K562 (cell line): ENCODE measurements around the gene CREB5. TPM values are rescaled to one million over a fixed set of nuclear protein-coding genes. Genes with fewer than 3 reads are reported as not detected.

Experiments used
- ATAC-seq: fragments of 200-7000 bp; cut with Tn5 transposase; 3 replicates; pipeline ENCODE4 v1.9.1; 2020; ENCODE audit warnings: moderate library complexity
- BruUV-seq: library from RNA; stranded (reverse); fragments of 400-500 nt; replicated peaks from 2 replicates; lab custom pipeline; 2021; lab: Mats Ljungman, UMichigan
- CTCF ChIA-PET: fragments of 300-600 bp; formaldehyde crosslinking; extraction: SDS; loops from one replicate; lab custom pipeline; 2021; ENCODE audit warnings: low intra/inter-chr PET ratio; lab: Yijun Ruan, JAX
- POLR2A ChIA-PET: fragments of 300-600, 350-650 bp; sonication (Branson Sonifier 250); formaldehyde crosslinking; extraction: SDS; loops from one replicate; lab custom pipeline; 2021; ENCODE audit warnings: antibody characterized with exemption, inconsistent platforms; lab: Yijun Ruan, JAX
- DNase-seq, 4 experiments: peaks; one replicate each; pipeline versions ENCODE4 v3.0.0 to v3.0.0-alpha.2; 2011 to 2018; ENCODE audit warnings: low spot score in 3 of 4, mixed read lengths in 3 of 4; ENCODE audit errors: extremely low read depth in 1 of 4
- FAIRE-seq: peaks from 2 replicates; lab custom pipeline; 2011; peaks lifted over from hg19 to GRCh38; lab: Jason Lieb, UNC
- H2AFZ ChIP-seq: 2 replicates; pipeline ENCODE4 v1.6.0; 2011; ENCODE audit warnings: low read depth, low read length, control low read depth, inconsistent platforms
- H3K27ac ChIP-seq: fragments of 200-600 bp; 3 replicates; pipeline ENCODE4 v1.8.0; 2011; ENCODE audit warnings: low read depth, mild to moderate bottlenecking, control low read depth, inconsistent platforms, low read length, moderate library complexity, mixed read lengths; ENCODE audit errors: extremely low read depth
- H3K27me3 ChIP-seq, 2 experiments: fragments of 300-600 bp in 1 of 2; 2 replicates in 1 of 2; 3 replicates in 1 of 2; pipeline versions ENCODE4 v1.6.0 to v1.8.0; 2011; ENCODE audit warnings: inconsistent platforms in 2 of 2, low read length in 2 of 2, mild to moderate bottlenecking in 1 of 2, mixed read lengths in 1 of 2, moderate library complexity in 1 of 2; ENCODE audit not compliant: control insufficient read depth in 2 of 2, insufficient read depth in 2 of 2
- H3K36me3 ChIP-seq: fragments of 300-600 bp; 3 replicates; pipeline ENCODE4 v1.8.0; 2011; ENCODE audit warnings: mild to moderate bottlenecking, low read length, inconsistent platforms; ENCODE audit not compliant: control insufficient read depth, insufficient read depth
- H3K4me1 ChIP-seq, 2 experiments: fragments of 200-600 bp in 1 of 2; replicated peaks in 1 of 2; 2 replicates in 1 of 2; 3 replicates in 1 of 2; pipeline versions ENCODE4 v1.5.1 to v1.8.0; 2011; ENCODE audit warnings: inconsistent platforms in 2 of 2, low read length in 2 of 2, mild to moderate bottlenecking in 1 of 2, mixed read lengths in 1 of 2, moderate library complexity in 1 of 2; ENCODE audit not compliant: control insufficient read depth in 2 of 2, insufficient read depth in 2 of 2
- H3K4me2 ChIP-seq: 2 replicates; pipeline ENCODE4 v1.6.1; 2011; ENCODE audit warnings: low read length, control low read depth, inconsistent platforms, mixed read lengths; ENCODE audit not compliant: insufficient read depth
- H3K4me3 ChIP-seq: fragments of 200-600 bp; sonication (generic), shearing (Covaris generic); 2 replicates; pipeline ENCODE4 v1.5.1; 2016; ENCODE audit warnings: control low read depth, inconsistent platforms
- H3K79me2 ChIP-seq: fragments of 200-600 bp; 3 replicates; pipeline ENCODE4 v1.8.0; 2011; ENCODE audit warnings: low read length, inconsistent platforms; ENCODE audit not compliant: control insufficient read depth, insufficient read depth
- H3K9ac ChIP-seq, 2 experiments: 2 replicates each; pipeline versions ENCODE4 v1.6.0 to v1.6.1; 2011; ENCODE audit warnings: low read depth in 2 of 2, low read length in 2 of 2, control low read depth in 1 of 2, inconsistent platforms in 1 of 2, mild to moderate bottlenecking in 1 of 2, mixed read lengths in 1 of 2; ENCODE audit not compliant: insufficient read depth in 1 of 2
- H3K9me1 ChIP-seq: one replicate; pipeline ENCODE4 v1.6.0; 2011; ENCODE audit warnings: inconsistent platforms, mild to moderate bottlenecking, low read length, moderate library complexity; ENCODE audit not compliant: control insufficient read depth, insufficient read depth
- H3K9me3 ChIP-seq: replicated peaks from 2 replicates; pipeline ENCODE4 v1.5.1; 2011; ENCODE audit warnings: low read depth, low read length, inconsistent platforms; ENCODE audit not compliant: control insufficient read depth, insufficient read depth
- H4K20me1 ChIP-seq: replicated peaks from 2 replicates; pipeline ENCODE4 v1.6.1; 2011; ENCODE audit warnings: low read length, inconsistent platforms, mixed read lengths; ENCODE audit not compliant: control insufficient read depth, insufficient read depth
- CEBPG ChIP-seq, 3 experiments: fragments of 200-800 bp in 1 of 3; sonication (Bioruptor generic) in 1 of 3; sonication (generic) in 1 of 3; formaldehyde crosslinking in 1 of 3; IDR thresholded peaks in 2 of 3; conservative IDR thresholded peaks in 1 of 3; 2 replicates each; pipeline versions ENCODE4 v1.6.1 to v1.8.0; 2016 to 2022; ENCODE audit warnings: missing compliant biosample characterization in 2 of 3, missing genetic modification characterization in 2 of 3, mild to moderate bottlenecking in 1 of 3, missing genetic modification reagents in 1 of 3
- FOSL1 ChIP-seq: fragments of 200-800 bp; sonication (Bioruptor generic); conservative IDR thresholded peaks from 2 replicates; pipeline ENCODE4 v1.6.1; 2016; ENCODE audit warnings: missing genetic modification characterization, missing compliant biosample characterization
- FOXJ2 ChIP-seq: fragments of 200-800 bp; sonication (Bioruptor generic); IDR thresholded peaks from 2 replicates; pipeline ENCODE4 v1.6.1; 2016; ENCODE audit warnings: missing genetic modification characterization, missing compliant biosample characterization
- HOMEZ ChIP-seq: fragments of 250-450 bp; sonication (Bioruptor Pico); IDR thresholded peaks from 2 replicates; pipeline ENCODE4 v1.4.0; 2020; ENCODE audit warnings: mild to moderate bottlenecking, moderate library complexity
- MCM3 ChIP-seq: fragments of 450-650 bp; IDR thresholded peaks from 2 replicates; pipeline ENCODE4 v1.6.1; 2016
- NCOA4 ChIP-seq: fragments of 450-650 bp; IDR thresholded peaks from 2 replicates; pipeline ENCODE4 v1.6.1; 2018; ENCODE audit warnings: mild to moderate bottlenecking; ENCODE audit not compliant: partially characterized antibody
- NR2C1 ChIP-seq, 2 experiments: fragments of 450-650 bp; IDR thresholded peaks; 2 replicates each; pipeline ENCODE4 v1.6.1; 2017; ENCODE audit warnings: mild to moderate bottlenecking in 2 of 2, antibody characterized with exemption in 1 of 2, inconsistent platforms in 1 of 2, missing compliant biosample characterization in 1 of 2, missing genetic modification characterization in 1 of 2
- PHB2 ChIP-seq: fragments of 450-650 bp; IDR thresholded peaks from 2 replicates; pipeline ENCODE4 v1.6.1; 2017; ENCODE audit warnings: low read depth
- PYGO2 ChIP-seq: fragments of 450-650 bp; IDR thresholded peaks from 2 replicates; pipeline ENCODE4 v1.6.1; 2016; ENCODE audit warnings: mild to moderate bottlenecking, missing genetic modification characterization, moderate library complexity, missing compliant biosample characterization
- TCF15 ChIP-seq: fragments of 250-450 bp; sonication (Bioruptor Pico); IDR thresholded peaks from 2 replicates; pipeline ENCODE4 v1.8.0; 2022; ENCODE audit warnings: moderate library complexity, mild to moderate bottlenecking, inconsistent platforms
- ZNF398 ChIP-seq: fragments of 250-450 bp; sonication (Bioruptor Pico); IDR thresholded peaks from 2 replicates; pipeline ENCODE4 v1.8.0; 2021; ENCODE audit warnings: moderate library complexity, mild to moderate bottlenecking, inconsistent platforms
- ZNF830 ChIP-seq: fragments of 250-450 bp; sonication (Bioruptor Pico); IDR thresholded peaks from 2 replicates; pipeline ENCODE4 v1.5.0; 2021; ENCODE audit warnings: mild to moderate bottlenecking
- whole genome bisulfite sequencing: fragments of 100-300 bp; shearing (Covaris generic); methylation state at CpG from one replicate; pipeline ENCODE4 v1.1.6; 2016; ENCODE audit warnings: low coverage, mixed read lengths; ENCODE audit not compliant: insufficient coverage; ENCODE audit errors: missing lambda C conversion rate; 5-methylcytosine and 5-hydroxymethylcytosine counted together
- in situ Hi-C: fragments of 300-500 bp; cut with MboI; formaldehyde crosslinking; loops from 4 replicates; pipeline ENCODE4 v1.15.0; 2018; ENCODE audit warnings: inconsistent platforms, mixed read lengths
- intact Hi-C: fragments of 100-400 bp; cut with micrococcal nuclease; formaldehyde crosslinking; loops from 2 replicates; pipeline ENCODE4 v1.14.2; 2022
- polyA plus RNA-seq, 8 experiments: library from polyadenylated mRNA; depleted of rRNA in 4 of 8; stranded (reverse) in 5 of 8; unstranded in 3 of 8; fragments of >200 nt; fragmentation: Nextera tagmentation in 2 of 8; fragmentation: Illumina TruSeq in 1 of 8; extraction: Ambion mirVana in 2 of 8; extraction: Trizol in 1 of 8; gene quantifications; 2 replicates each; pipeline versions ENCODE4 v1.2.1 to v1.2.3, GENCODE V29; 2011 to 2014; ENCODE audit warnings: inconsistent platforms in 1 of 8, missing spikeins in 1 of 8
- total RNA-seq, 7 experiments: library from RNA; depleted of rRNA in 6 of 7; stranded (reverse); fragments of >200 nt in 6 of 7; fragmentation: Illumina TruSeq in 2 of 7; extraction: Trizol in 2 of 7; gene quantifications; 2 replicates each; pipeline versions ENCODE4 v1.2.1 to v1.2.3, GENCODE V29; 2011 to 2021; ENCODE audit warnings: low replicate concordance in 1 of 7
- TF ChIP-seq, protein P1 (sequence below): fragments of 450-650 bp; formaldehyde crosslinking; IDR thresholded peaks from 2 replicates; pipeline ENCODE4 v1.4.0; 2020; ENCODE audit warnings: mild to moderate bottlenecking, moderate library complexity

Gene CREB5
- total and polyA plus RNA-seq, 9 of the 15 experiments (the other 6 are each of a cell fraction or from before 2014, with no cell fraction given), result 0.33 to 6.4 (median 1.8) TPM

- TF ChIP-seq ZNF398 (CRISPR knock-in tag) (no peak), NR2C1 (IDR thresholded peaks at IDR 0.05) (no peak), NR2C1 (tag; IDR thresholded peaks at IDR 0.05) (no peak), CEBPG (CRISPR knock-in tag; IDR thresholded peaks at IDR 0.05) (no peak), CEBPG (tag; conservative IDR thresholded peaks at IDR 0.05 in 1 of 2, IDR thresholded peaks at IDR 0.05 in 1 of 2) (no peak)
- TF ChIP-seq, protein P1, sequence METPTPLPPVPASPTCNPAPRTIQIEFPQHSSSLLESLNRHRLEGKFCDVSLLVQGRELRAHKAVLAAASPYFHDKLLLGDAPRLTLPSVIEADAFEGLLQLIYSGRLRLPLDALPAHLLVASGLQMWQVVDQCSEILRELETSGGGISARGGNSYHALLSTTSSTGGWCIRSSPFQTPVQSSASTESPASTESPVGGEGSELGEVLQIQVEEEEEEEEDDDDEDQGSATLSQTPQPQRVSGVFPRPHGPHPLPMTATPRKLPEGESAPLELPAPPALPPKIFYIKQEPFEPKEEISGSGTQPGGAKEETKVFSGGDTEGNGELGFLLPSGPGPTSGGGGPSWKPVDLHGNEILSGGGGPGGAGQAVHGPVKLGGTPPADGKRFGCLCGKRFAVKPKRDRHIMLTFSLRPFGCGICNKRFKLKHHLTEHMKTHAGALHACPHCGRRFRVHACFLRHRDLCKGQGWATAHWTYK, result no peak
- TF ChIP-seq, all 486 proteins: peak for 0
These were observed 378.1 kb downstream of the CREB5 start (continued) for GRCh38 chr7:28790467-28790866.

DNA sequence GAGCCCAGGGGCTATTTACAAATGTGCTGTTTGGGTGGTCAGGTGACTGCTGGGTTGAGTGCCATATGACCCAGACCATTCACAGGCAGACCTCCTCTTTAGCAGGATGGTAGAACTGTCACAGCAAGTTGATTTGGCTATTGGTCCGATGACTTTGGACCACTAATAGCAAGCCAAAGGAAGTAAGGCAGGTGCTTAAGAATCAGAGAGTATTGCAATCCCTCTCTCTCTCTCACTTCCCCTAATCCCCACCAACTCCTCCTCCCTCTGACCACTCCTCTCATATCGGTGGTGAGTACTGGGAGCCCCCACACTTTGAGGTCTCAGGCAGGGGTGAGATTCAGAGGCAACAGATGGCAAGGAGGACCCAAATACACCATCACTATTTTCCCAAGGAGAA lies 380.5 kb downstream of the CREB5 start:
- Histone ChIP-seq H3K36me3 (no peaks in the 10 kb centered on the region), H3K4me1 (no peaks in the 10 kb centered on the region), H3K4me2 (no peak overlapping the region), H3K79me2 (no peaks in the 10 kb centered on the region), H3K27ac (no peak overlapping the region), H3K27me3 (no peaks in the 10 kb centered on the region; a peak in 1 of 5 replicates), H3K9me3 (no peaks in the 10 kb centered on the region), H3K4me3 (no peak overlapping the region), H4K20me1 (no peaks in the 10 kb centered on the region), H3K9ac (no peak overlapping the region), H3K9me1 (no peaks in the 10 kb centered on the region), H2AFZ (no peak overlapping the region)
- no peak for TF ChIP-seq PHB2
- no peak for TF ChIP-seq MCM3
- TF ChIP-seq HOMEZ (CRISPR knock-in tag), result no peak
- TF ChIP-seq PYGO2, result no peak
- TF ChIP-seq ZNF830 (CRISPR knock-in tag), result no peak
- TF ChIP-seq FOSL1, result no peak
- no peak for TF ChIP-seq NCOA4
- TF ChIP-seq NR2C1 (IDR thresholded peaks at IDR 0.05), result no peak
- TF ChIP-seq NR2C1 (tag; IDR thresholded peaks at IDR 0.05), result no peak
- no peak for TF ChIP-seq TCF15 (CRISPR knock-in tag)
- no peak for TF ChIP-seq FOXJ2 (tag)
- DNase-seq (no peak), ATAC-seq (no peak), FAIRE-seq (no peak)
- no TSS peak for BruUV-seq
- POLR2A ChIA-PET, result no interaction called here
- in situ Hi-C loops (no loop called here), intact Hi-C loops (no loop called here)
- CTCF ChIA-PET, result no interaction called here
- 0% methylated on average over 2 of the region's 2 CpGs for WGBS
